GM13976 (cell line): ENCODE results near the gene TLR7.
A peak's percentile ranks its signal among the peaks of the same experiment; 100 is the strongest.

Source experiments
- DNase-seq: peaks from one replicate; pipeline ENCODE4 v3.0.0; 2012; ENCODE audit warnings: low spot score
- CTCF ChIP-seq: IDR thresholded peaks from 2 replicates; pipeline ENCODE4 v1.5.1; 2012; ENCODE audit warnings: borderline replicate concordance, mild to moderate bottlenecking; ENCODE audit not compliant: insufficient read depth; ENCODE audit errors: extremely low read depth, missing control alignments, control extremely low read depth
- in situ Hi-C: fragments of 300-500 bp; cut with MboI; formaldehyde crosslinking; loops from one replicate; pipeline ENCODE4 v1.12.0; 2022; ENCODE audit warnings: low sequenced_read_pairs, mixed read lengths, inconsistent platforms; ENCODE audit not compliant: unreplicated experiment

Gene TLR7

GRCh38 chrX:12892716-12893115 is 25.8 kb downstream of the TLR7 start:
- no peak for TF ChIP-seq CTCF
- no peak for DNase-seq
- in situ Hi-C loops, result loop anchor here (5.0 kb wide), 1 partner anchor 70 kb away; no protein-coding TSS in a partner anchor

GRCh38 chrX:12894074-12895030 is 27.5 kb downstream of the TLR7 start:
- peak; percentile 35 for DNase-seq
- in situ Hi-C loops, result loop anchor here (5.0 kb wide), 1 partner anchor 72 kb away; no protein-coding TSS in a partner anchor
- TF ChIP-seq CTCF, result peak; percentile 64

- no peak for TF ChIP-seq CTCF
- in situ Hi-C loops, result no loop called here
- DNase-seq, result no peak
These were observed 29.0 kb downstream of the TLR7 start for GRCh38 chrX:12895866-12896265.

- in situ Hi-C loops, result no loop called here
- TF ChIP-seq CTCF, result no peak
- DNase-seq, result no peak
These were observed 30.1 kb downstream of the TLR7 start for GRCh38 chrX:12896935-12897334.

GRCh38 chrX:12898073-12898472 is 31.2 kb downstream of the TLR7 start:
- no peak for TF ChIP-seq CTCF
- in situ Hi-C loops, result no loop called here
- DNase-seq, result no peak

- DNase-seq, result no peak
- in situ Hi-C loops, result no loop called here
- no peak for TF ChIP-seq CTCF
These were observed 32.6 kb downstream of the TLR7 start for GRCh38 chrX:12899506-12899905.

GRCh38 chrX:12901486-12901885 is 34.6 kb downstream of the TLR7 start:
- DNase-seq, result peak; percentile 73
- in situ Hi-C loops, result no loop called here
- peak; percentile 72 for TF ChIP-seq CTCF
